HL-60 (cell line): ENCODE data around the gene MYG1.

ENCODE experiments used
- GABPA ChIP-seq: IDR thresholded peaks from 2 replicates; pipeline ENCODE4 v1.6.1; 2012; ENCODE audit warnings: low read depth
- POLR2AphosphoS5 ChIP-seq: IDR thresholded peaks from 2 replicates; pipeline ENCODE4 v1.6.1; 2012; ENCODE audit warnings: low read depth
- SPI1 ChIP-seq: IDR thresholded peaks from 2 replicates; pipeline ENCODE4 v1.6.1; 2012; ENCODE audit warnings: low read depth, mild to moderate bottlenecking, borderline replicate concordance
- TF ChIP-seq, protein P1 (sequence below): IDR thresholded peaks from one replicate; pipeline ENCODE4 v1.5.1; 2011; ENCODE audit warnings: low read length, control low read depth, inconsistent platforms; ENCODE audit not compliant: insufficient read depth
- TF ChIP-seq, protein P2 (sequence below): IDR thresholded peaks from 2 replicates; pipeline ENCODE4 v1.6.1; 2012; ENCODE audit warnings: low read depth; ENCODE audit not compliant: insufficient replicate concordance

DNA sequence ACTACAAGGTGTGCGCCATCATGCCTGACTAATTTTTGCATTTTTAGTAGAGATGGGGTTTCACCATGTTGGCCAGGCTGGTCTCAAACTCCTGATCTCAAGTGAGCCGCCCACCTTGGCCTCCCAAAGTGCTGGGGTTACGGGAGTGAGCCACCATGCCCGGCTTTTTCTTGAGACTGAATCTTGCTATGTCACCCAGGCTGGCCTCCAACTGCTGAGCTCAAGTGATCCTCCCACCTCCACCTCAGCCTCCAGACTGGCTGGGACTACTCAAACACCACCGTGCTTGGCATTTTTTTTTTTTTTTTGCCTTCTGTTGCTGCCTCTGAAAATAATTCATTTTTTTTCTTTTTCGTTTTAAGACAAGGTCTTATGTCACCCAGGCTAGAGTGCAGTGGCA, 39.6 kb upstream of the MYG1 start:
- TF ChIP-seq POLR2AphosphoS5, result no peak
- TF ChIP-seq, protein P1, sequence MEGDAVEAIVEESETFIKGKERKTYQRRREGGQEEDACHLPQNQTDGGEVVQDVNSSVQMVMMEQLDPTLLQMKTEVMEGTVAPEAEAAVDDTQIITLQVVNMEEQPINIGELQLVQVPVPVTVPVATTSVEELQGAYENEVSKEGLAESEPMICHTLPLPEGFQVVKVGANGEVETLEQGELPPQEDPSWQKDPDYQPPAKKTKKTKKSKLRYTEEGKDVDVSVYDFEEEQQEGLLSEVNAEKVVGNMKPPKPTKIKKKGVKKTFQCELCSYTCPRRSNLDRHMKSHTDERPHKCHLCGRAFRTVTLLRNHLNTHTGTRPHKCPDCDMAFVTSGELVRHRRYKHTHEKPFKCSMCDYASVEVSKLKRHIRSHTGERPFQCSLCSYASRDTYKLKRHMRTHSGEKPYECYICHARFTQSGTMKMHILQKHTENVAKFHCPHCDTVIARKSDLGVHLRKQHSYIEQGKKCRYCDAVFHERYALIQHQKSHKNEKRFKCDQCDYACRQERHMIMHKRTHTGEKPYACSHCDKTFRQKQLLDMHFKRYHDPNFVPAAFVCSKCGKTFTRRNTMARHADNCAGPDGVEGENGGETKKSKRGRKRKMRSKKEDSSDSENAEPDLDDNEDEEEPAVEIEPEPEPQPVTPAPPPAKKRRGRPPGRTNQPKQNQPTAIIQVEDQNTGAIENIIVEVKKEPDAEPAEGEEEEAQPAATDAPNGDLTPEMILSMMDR, result no peak
- TF ChIP-seq, protein P2, sequence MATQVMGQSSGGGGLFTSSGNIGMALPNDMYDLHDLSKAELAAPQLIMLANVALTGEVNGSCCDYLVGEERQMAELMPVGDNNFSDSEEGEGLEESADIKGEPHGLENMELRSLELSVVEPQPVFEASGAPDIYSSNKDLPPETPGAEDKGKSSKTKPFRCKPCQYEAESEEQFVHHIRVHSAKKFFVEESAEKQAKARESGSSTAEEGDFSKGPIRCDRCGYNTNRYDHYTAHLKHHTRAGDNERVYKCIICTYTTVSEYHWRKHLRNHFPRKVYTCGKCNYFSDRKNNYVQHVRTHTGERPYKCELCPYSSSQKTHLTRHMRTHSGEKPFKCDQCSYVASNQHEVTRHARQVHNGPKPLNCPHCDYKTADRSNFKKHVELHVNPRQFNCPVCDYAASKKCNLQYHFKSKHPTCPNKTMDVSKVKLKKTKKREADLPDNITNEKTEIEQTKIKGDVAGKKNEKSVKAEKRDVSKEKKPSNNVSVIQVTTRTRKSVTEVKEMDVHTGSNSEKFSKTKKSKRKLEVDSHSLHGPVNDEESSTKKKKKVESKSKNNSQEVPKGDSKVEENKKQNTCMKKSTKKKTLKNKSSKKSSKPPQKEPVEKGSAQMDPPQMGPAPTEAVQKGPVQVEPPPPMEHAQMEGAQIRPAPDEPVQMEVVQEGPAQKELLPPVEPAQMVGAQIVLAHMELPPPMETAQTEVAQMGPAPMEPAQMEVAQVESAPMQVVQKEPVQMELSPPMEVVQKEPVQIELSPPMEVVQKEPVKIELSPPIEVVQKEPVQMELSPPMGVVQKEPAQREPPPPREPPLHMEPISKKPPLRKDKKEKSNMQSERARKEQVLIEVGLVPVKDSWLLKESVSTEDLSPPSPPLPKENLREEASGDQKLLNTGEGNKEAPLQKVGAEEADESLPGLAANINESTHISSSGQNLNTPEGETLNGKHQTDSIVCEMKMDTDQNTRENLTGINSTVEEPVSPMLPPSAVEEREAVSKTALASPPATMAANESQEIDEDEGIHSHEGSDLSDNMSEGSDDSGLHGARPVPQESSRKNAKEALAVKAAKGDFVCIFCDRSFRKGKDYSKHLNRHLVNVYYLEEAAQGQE, result no peak
- no peak for TF ChIP-seq GABPA
- no peak for TF ChIP-seq SPI1
